Right ventricle myocardium inferior (tissue), 1 donor: Measurements from ENCODE around the gene RASA4B. TPM values are rescaled to one million over a fixed set of nuclear protein-coding genes. Genes with fewer than 3 reads are reported as not detected.
A peak's percentile ranks its signal among the peaks of the same experiment; 100 is the strongest.
"Not testable (repeated sequence)": the region's sequence is repeated elsewhere in the genome, so short reads cannot be mapped to it uniquely, and the experiment has no call there.

Source experiments
- ATAC-seq: fragments of 200-7000 bp; cut with Tn5 transposase; one replicate; pipeline ENCODE4 v1.9.1; 2020; ENCODE audit warnings: mild to moderate bottlenecking, moderate library complexity
- DNase-seq: peaks from one replicate; pipeline ENCODE4 v3.0.0; 2021; ENCODE audit errors: missing footprints
- intact Hi-C: fragments of 100-400 bp; cut with DNase I; formaldehyde crosslinking; loops from one replicate; pipeline ENCODE4 v1.11.0; 2022
- long read RNA-seq: library from polyadenylated mRNA; unstranded; transcript quantifications from one replicate; pipeline ENCODE4 v2.0.0, GENCODE V29; 2021
- total RNA-seq: library from RNA; stranded (reverse); fragmentation: NEBNext Ultra II Directional; extraction: Animal tissue kit (Norgen Biotek cat#: 25700); gene quantifications from one replicate; pipeline ENCODE4 v1.2.1, GENCODE V29; 2021
- donor health status: DM: no; HTN: yes; CAD: no; lungs with severe emphysema.

RASA4B gene
- 7.8 TPM for total RNA-seq
- long read RNA-seq, partial matches to known transcripts = 0 of 5 reads
- long read RNA-seq, other reads (novel, unspliced or antisense) = 2 of 5 reads

GRCh38 chr7:102517550-102518147 is at the start of gene RASA4B:
TSS of gene RASA4B (minus strand) at chr7:102517777. CDS start at chr7:102517710, 67 bp downstream.
- peak; percentile 97 for ATAC-seq

DNA sequence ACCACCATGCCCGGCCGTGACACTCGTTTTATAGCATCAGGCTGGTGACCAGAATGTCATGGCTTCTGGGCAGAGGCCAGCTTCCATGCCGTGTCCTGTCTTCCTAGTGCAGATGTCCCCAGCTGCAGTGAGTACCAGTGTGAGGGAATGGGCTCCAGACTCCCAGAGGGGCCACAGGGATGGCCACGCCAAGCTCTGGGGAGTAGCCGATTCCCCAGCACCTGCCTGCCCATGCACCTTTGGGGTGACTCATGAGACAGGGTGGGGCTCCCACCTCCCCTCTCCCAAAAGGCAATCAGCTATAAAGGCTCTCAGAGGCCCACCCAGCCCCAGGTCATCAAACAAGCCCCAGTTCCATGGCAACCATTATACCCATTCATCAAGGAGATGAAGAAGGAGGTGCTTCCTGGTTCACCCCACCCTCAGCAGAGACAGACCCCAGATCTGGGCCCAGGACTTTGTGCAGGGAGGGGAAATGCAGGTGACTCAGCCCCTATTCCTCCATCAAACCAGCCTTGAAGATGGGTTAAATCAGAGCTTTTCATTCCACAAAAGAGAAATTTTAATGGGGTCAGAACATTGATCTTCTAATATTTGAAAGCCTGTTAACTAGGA is 33.3 kb upstream of the RASA4B start, which contains the start of gene SPDYE2:
SPDYE2 (plus strand) TSS at position 419 of the 615 bp plus-strand sequence. CDS start 2,030 bp downstream, outside the sequence.
- intact Hi-C loops, DNase-seq: not testable (repeated sequence)
- peak; percentile 37 for ATAC-seq

More at GRCh38 chr7:102517550-102518147, at the start of gene RASA4B:
- intact Hi-C loops = not testable (repeated sequence)
- peak; percentile 61 for DNase-seq

DNA sequence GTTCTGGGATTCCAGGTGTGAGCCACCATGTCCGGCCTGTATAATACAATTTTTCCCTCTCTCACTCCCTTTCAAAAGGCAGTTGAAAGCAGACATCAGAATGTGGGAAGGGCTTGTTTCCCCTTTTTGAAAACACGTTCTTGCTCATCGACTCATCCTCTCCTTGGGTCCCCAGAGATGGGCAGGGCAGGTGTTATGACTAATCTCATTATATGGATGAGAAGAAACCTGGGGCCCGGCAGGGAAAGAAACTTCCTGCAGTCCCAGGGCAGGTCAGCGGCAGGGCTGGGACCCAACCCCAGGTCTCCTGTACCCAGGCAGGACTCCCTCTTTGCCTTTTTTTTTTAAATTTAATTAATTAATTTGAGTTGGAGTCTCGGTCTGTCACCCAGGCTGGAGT is 28.8 kb upstream of the RASA4B start:
- ATAC-seq, intact Hi-C loops, DNase-seq: not testable (repeated sequence)

DNA sequence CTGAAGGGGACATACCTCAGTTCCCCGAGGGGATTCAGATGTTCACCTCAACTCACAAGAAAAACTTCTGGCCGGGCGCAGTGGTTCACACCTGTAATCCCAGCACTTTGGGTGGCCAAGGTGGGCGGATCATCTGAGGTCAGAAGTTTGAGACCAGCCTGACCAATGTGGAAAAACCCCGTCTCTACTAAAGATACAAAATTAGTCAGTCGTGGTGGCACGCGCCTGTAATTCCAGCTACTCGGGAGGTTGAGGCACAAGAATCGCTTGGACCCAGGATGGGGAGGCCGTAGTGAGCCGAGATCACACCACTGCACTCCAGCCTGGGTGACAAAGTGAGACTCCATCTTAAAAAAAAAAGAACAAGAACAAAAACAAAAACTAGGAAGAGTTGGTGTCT is 27.7 kb upstream of the RASA4B start:
- DNase-seq, intact Hi-C loops: not testable (repeated sequence)

DNA sequence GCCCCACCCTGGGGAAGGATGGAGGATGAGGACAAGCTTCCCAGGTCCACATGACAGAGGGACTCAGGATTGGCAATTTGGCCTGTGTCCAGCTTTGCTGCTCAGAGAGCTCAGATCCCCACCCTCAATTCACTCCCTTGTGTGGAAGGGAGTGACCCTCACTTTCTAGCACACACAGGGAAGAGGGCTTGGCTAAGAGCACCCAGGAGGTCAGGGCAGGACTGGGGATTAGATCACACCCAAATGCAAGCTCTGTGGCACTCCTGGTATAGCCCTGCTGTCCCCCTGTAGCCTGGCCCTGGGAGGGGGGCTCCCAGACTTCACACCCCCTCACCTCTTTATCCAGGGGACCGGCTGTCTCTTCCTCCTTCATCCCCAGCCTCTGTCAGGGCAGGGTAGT is 26.8 kb upstream of the RASA4B start:
- not testable (repeated sequence) for ATAC-seq

More for the DNA sequence above, 27.7 kb upstream of the RASA4B start:
- not testable (repeated sequence) for ATAC-seq

GRCh38 chr7:102543596-102543995 is 26.0 kb upstream of the RASA4B start, which contains the start of gene UPK3BL2:
TSS of gene UPK3BL2 (minus strand) at chr7:102543696. CDS start at chr7:102543636, 60 bp downstream.
- peak; percentile 41 for ATAC-seq
- DNase-seq, intact Hi-C loops: not testable (repeated sequence)

More for the DNA sequence above, 26.8 kb upstream of the RASA4B start:
- DNase-seq, intact Hi-C loops: not testable (repeated sequence)

GRCh38 chr7:102542771-102543170 is 25.2 kb upstream of the RASA4B start:
- peak; percentile 59 for DNase-seq
- ATAC-seq, intact Hi-C loops: not testable (repeated sequence)

DNA sequence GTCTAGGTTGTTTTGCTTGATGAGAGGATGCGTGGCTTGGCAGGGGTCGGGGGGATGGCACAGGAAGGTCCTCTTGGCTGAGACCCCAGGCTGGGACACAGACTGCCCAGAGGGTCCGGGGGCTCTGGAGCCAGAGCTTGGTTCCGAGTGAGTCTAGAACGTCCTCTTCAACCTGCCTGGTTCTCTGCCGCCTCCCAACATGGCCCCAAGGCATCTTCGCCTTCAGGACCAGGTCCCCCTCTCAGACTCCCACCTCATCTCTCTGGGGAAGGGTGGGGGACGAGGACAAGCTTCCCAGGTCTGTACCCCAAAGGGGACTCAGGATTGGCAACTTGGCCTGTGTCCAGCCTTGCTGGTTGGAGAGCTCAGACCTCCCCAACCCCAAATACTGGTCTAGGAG is 24.5 kb upstream of the RASA4B start:
- intact Hi-C loops, DNase-seq, ATAC-seq: not testable (repeated sequence)

DNA sequence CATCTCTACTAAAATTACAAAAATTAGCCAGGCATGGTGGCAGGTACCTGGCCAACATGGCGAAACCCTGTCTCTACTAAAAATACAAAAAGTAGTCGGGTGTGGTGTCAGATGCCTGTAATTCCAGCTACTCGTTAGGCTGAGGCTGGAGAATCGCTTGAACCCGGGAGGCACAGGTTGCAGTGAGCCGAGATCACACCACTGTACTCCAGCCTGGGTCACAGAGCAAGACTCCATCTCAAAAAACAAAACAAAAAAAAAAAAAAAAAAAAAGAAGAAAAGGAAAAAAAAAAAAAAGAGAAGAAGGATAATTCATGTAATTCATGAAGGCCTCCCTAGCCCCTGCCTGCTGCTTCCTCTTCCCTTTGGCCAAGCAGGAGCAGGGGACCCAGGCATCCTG is 23.0 kb upstream of the RASA4B start:
- intact Hi-C loops, DNase-seq, ATAC-seq: not testable (repeated sequence)

DNA sequence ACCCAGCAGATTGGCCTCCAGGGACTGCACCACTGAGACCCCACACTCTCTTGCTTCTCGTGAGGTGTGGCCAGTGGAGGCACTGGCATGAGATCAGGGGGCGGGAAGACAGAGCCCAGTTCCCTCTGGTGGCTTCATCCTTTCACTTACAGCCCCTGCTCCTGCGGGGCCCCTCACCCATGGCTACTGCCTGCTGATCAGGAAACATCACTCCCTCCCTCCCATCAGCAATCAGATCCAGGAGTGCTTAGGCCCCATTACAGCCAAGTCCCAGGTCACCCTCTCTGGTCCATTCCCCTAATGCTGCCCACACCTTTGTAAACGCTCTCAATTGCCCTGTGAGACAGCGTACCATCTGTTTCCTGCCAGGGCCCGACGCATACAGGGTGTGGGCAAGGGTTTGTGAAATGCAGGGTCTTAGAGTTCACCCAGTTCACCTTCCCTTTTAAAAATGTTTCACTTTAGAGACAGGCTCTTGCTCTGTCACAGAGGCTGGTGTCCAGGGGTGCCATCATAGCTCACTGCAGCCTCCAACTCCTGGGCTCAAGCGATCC is 17.6 kb upstream of the RASA4B start:
- ATAC-seq, intact Hi-C loops, DNase-seq: not testable (repeated sequence)

DNA sequence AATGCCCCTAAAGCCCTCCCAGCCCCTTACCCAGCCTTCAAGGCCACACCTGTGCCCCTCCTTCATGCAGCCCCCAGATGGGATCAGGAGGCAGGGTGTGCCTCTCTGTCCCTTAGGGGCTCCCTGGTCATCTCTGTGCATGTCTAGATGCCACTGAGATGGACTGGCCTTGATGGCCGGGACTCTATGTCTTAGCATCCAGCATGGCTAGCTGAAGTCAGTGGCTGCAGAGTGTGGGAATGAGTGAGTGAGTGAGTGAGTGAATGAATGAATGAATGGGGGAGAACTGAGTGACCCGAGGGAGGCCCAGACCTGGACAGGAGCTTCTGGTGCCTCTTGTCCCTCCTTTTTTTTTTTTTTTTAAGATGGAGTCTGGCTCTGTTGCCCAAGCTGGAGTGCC is 14.6 kb upstream of the RASA4B start:
- DNase-seq, intact Hi-C loops: not testable (repeated sequence)
- ATAC-seq = peak; percentile 5

- intact Hi-C loops, DNase-seq, ATAC-seq: not testable (repeated sequence)
These were observed 14.0 kb upstream of the RASA4B start for GRCh38 chr7:102531583-102531982.

DNA sequence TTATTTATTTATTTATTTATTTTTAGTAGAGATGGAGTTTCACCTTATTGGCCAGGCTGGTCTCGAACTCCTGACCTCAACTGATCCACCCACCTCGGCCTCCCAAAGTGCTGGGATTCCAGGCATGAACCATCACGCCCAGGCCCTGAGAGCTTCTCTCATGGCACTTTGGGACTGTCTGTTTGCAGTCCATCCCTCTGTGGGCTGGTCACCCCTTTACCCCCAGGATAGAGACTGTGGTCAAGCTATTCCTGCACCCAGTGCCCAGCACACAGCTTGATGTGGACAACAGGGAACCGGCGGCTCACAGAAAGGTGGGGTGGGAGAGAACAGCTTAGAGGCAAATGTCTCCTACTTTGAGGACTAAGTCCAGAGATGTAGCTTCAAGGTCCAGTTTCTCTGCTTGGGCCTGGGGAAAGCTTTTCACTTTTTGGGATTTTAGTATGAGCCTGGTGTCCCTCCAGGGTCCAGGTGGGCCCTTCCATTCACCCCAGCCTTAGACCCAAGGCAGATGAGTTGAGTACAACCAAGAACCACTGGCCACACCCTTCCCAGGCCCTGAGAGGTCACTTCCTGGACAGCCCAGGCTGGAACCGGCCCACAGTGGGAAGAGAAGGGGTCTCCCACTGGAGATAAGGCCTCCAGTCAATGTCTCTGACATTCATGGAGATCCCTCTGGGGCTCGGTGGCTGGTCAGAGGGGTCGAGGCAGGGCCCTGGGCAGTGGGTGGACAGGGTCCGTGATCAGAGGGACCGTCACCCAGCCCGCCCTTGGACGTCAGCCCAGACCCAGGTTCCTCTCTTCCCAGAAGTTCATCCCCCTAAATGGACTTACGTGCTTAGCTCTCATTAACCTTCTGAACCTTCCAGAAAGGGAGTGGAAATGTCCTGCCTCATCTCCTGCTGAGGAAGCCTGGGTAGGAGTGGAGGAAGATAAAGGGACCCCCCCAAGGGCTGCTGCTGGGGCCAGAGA is 10.5 kb upstream of the RASA4B start:
- DNase-seq, intact Hi-C loops: not testable (repeated sequence)
- peak; percentile 11 for ATAC-seq

GRCh38 chr7:102527182-102527581 is 9.6 kb upstream of the RASA4B start:
- intact Hi-C loops, ATAC-seq, DNase-seq: not testable (repeated sequence)

- intact Hi-C loops = not testable (repeated sequence)
- ATAC-seq = peak; percentile 19
- peak; percentile 61 for DNase-seq
These were observed 7.2 kb upstream of the RASA4B start for GRCh38 chr7:102524803-102525202.

DNA sequence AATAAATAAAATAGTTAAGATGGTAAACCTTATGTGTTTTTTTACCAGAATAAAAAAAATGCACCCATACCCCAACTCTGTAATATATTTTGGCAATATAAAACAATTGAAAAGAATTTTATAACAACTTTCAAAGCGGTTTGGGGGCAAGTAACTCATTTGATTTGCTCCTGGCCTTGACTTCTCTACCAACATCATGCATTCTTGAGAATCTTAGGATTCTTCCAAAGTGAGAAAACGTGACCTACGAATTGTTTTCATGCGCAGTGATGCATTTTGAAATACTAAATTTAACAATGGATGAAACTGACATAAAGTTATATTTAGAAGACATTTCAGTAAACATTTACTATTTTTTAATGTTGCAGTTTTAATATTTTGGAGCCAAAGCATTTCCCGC is 3.2 kb upstream of the RASA4B start:
- intact Hi-C loops, ATAC-seq: not testable (repeated sequence)

DNA sequence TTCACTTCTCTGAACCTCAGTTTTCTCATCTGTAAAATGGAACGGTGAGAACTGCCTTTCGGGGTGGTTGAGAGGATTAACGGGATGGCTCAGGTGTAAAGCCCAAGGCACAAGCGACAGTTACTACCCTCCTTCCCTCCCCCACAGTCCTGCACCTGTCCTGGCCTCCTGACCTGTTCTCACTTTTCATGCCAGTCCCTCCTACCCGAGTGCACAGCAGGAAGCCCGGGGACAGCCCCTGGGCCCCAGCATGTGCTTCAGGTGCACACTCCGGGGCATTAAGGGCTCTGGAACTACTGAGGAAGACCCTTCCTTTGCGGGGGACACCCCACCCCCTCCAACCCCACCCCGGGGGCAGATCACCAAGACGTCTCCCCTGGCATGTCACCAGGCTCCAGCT is 626 bp downstream of the RASA4B start:
- intact Hi-C loops, ATAC-seq, DNase-seq: not testable (repeated sequence)

More for the DNA sequence above, 3.2 kb upstream of the RASA4B start:
- not testable (repeated sequence) for DNase-seq

DNA sequence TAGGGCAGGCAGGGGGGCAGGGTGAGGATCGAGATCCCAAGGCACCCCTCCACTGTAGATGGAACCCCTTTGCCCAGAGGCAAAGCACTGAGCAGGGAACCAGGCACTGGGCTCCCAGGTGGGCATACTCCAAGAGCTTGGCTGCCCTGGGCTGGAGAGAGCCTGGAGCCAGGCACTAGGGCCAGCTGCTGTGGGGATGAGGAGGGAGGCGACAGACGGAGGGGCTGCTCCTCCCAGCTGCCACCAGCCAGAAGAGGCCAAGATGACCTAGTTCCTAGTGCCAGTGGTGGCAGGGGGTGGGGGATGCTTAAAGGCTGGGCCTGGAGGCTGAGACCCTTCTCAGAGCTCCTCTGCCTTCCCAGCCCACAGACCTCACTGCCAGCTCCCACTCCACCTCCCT is 1.7 kb downstream of the RASA4B start:
- DNase-seq, intact Hi-C loops, ATAC-seq: not testable (repeated sequence)
